HFFc6 (cell line): ENCODE measurements around the gene SIM2. TPM values are rescaled to one million over a fixed set of nuclear protein-coding genes. Genes with fewer than 3 reads are reported as not detected.
A peak's percentile ranks its signal among the peaks of the same experiment; 100 is the strongest.

Experiments
- DNase-seq: peaks from one replicate; pipeline ENCODE4 v3.0.0-alpha.2; 2018
- H3K27ac Mint-ChIP-seq: 2 replicates; pipeline ENCODE4 v1.8.0; 2020; ENCODE audit warnings: mild to moderate bottlenecking, mixed read lengths
- H3K27me3 Mint-ChIP-seq: 2 replicates; pipeline ENCODE4 v1.8.0; 2021; ENCODE audit warnings: mild to moderate bottlenecking, moderate library complexity, mixed read lengths; ENCODE audit not compliant: insufficient read depth
- H3K36me3 Mint-ChIP-seq: 2 replicates; pipeline ENCODE4 v1.8.0; 2021; ENCODE audit warnings: low read depth, mixed read lengths
- H3K4me1 Mint-ChIP-seq: 2 replicates; pipeline ENCODE4 v1.8.0; 2020; ENCODE audit warnings: low read depth, mixed read lengths
- H3K4me3 Mint-ChIP-seq: 2 replicates; pipeline ENCODE4 v1.8.0; 2020; ENCODE audit warnings: mild to moderate bottlenecking, moderate library complexity, mixed read lengths
- H3K9me3 Mint-ChIP-seq: 2 replicates; pipeline ENCODE4 v1.8.0; 2020; ENCODE audit warnings: mild to moderate bottlenecking, mixed read lengths
- total RNA-seq, 6 experiments: library from RNA; stranded (reverse); fragmentation: NEBNext Ultra II Directional; extraction: Animal tissue kit (Norgen Biotek cat#: 25700); gene quantifications; 2 replicates in 1 of 6; 3 replicates in 5 of 6; pipeline ENCODE4 v1.2.3, GENCODE V29; 2021
- TF ChIP-seq, protein P1 (sequence below): fragments of 200-600 bp; sonication (generic); IDR thresholded peaks from 2 replicates; pipeline ENCODE4 v1.5.0; 2021; ENCODE audit warnings: antibody characterized with exemption, mild to moderate bottlenecking

SIM2 gene
- total RNA-seq, 6 experiments from 2014 or later: not detected

- Mint-ChIP-seq H3K27ac (no peak overlapping the region), H3K36me3 (no peaks in the 10 kb centered on the region), H3K4me3 (no peak overlapping the region), H3K9me3 (no peaks in the 10 kb centered on the region), H3K4me1 (peaks cover 32% of the 10 kb centered on the region), H3K27me3 (no peaks in the 10 kb centered on the region)
- DNase-seq: no peak
- TF ChIP-seq, protein P1, sequence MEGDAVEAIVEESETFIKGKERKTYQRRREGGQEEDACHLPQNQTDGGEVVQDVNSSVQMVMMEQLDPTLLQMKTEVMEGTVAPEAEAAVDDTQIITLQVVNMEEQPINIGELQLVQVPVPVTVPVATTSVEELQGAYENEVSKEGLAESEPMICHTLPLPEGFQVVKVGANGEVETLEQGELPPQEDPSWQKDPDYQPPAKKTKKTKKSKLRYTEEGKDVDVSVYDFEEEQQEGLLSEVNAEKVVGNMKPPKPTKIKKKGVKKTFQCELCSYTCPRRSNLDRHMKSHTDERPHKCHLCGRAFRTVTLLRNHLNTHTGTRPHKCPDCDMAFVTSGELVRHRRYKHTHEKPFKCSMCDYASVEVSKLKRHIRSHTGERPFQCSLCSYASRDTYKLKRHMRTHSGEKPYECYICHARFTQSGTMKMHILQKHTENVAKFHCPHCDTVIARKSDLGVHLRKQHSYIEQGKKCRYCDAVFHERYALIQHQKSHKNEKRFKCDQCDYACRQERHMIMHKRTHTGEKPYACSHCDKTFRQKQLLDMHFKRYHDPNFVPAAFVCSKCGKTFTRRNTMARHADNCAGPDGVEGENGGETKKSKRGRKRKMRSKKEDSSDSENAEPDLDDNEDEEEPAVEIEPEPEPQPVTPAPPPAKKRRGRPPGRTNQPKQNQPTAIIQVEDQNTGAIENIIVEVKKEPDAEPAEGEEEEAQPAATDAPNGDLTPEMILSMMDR: no peak
Observed at GRCh38 chr21:36786186-36786585, 87.3 kb downstream of the SIM2 start.

DNA sequence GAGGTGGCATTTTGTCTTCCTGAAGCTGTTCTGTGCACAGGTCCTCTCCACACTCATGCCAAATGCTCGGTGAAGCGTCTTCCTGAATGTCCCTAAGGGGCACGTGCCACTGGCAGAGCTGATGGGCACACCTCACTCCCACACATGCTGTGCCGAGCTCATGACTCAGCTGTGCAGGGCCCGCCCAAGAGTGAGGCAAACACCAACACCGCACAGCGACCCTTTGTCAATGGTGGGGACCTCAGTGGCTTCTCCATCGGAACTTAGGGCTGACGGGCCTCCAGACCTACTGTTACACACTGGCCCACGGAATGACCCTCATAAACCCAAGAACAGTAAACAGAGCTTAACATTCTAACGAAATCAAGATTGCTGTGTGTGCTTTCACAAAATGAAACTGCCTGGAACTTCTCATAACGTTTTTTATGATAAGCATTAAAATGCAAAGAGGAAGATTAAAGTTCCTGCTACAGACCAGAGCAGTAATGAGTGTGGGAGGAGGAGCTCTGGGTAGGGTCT is 89.3 kb downstream of the SIM2 start:
- TF ChIP-seq, protein P1: no peak
- H3K9me3 Mint-ChIP-seq: no peaks in the 10 kb centered on the region
- no peaks in the 10 kb centered on the region for H3K27me3 Mint-ChIP-seq
- H3K36me3 Mint-ChIP-seq: no peaks in the 10 kb centered on the region
- H3K27ac Mint-ChIP-seq: peak overlapping the region; percentile 39; the same call in 1 of the 2 replicates
- no peak for DNase-seq
- H3K4me1 Mint-ChIP-seq: peaks cover 39% of the 10 kb centered on the region
- H3K4me3 Mint-ChIP-seq: peak overlapping the region; percentile 67

- Mint-ChIP-seq H3K36me3 (peaks cover 8% of the 10 kb centered on the region), H3K27ac (no peak overlapping the region), H3K27me3 (no peaks in the 10 kb centered on the region), H3K4me1 (peaks cover 18% of the 10 kb centered on the region), H3K4me3 (no peak overlapping the region), H3K9me3 (peaks cover 6% of the 10 kb centered on the region; the same call in 1 of the 2 replicates)
- DNase-seq: no peak
- TF ChIP-seq, protein P1: no peak
Observed at GRCh38 chr21:36790616-36791015, 91.7 kb downstream of the SIM2 start.

DNA sequence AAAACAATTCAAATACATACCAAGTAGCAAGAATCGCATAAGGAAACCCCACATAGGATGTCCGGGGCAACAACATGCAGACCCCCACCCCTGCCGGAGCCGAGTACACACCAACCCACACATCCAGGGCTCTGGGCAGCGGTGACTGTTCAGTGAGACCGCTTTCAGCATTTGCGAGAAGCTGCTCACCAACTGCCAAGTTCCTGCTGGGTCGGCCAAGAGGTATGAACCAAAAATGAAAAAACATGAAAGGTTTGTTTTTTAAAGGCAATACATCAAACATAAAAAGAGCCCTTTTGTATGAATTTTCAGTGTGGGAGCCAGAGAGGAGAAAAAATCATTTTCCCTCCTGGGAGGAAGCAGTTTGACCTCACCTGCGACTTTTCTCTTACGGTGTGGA is 92.3 kb downstream of the SIM2 start:
- no peaks in the 10 kb centered on the region for H3K27me3 Mint-ChIP-seq
- peaks cover 12% of the 10 kb centered on the region for H3K36me3 Mint-ChIP-seq
- H3K9me3 Mint-ChIP-seq: peaks cover 10% of the 10 kb centered on the region
- TF ChIP-seq, protein P1: no peak
- peaks cover 18% of the 10 kb centered on the region for H3K4me1 Mint-ChIP-seq
- DNase-seq: no peak
- H3K4me3 Mint-ChIP-seq: no peak overlapping the region
- no peak overlapping the region for H3K27ac Mint-ChIP-seq

GRCh38 chr21:36791695-36792470 is 93.0 kb downstream of the SIM2 start:
- peaks cover 18% of the 10 kb centered on the region for H3K4me1 Mint-ChIP-seq
- H3K9me3 Mint-ChIP-seq: peaks cover 16% of the 10 kb centered on the region
- H3K27me3 Mint-ChIP-seq: no peaks in the 10 kb centered on the region
- DNase-seq: no peak
- no peak overlapping the region for H3K4me3 Mint-ChIP-seq
- peaks cover 12% of the 10 kb centered on the region for H3K36me3 Mint-ChIP-seq
- TF ChIP-seq, protein P1: no peak
- H3K27ac Mint-ChIP-seq: no peak overlapping the region
